ENCODE data around the gene SLC23A3.
"Not testable (repeated sequence)": the region's sequence is repeated elsewhere in the genome, so short reads cannot be mapped to it uniquely, and the experiment has no call there.

The SLC23A3 gene

GRCh38 chr2:219204425-219205164 lies 34.8 kb upstream of the SLC23A3 start:
- no peak for DNase-seq

- not testable (repeated sequence) for DNase-seq
These were observed 31.5 kb upstream of the SLC23A3 start for GRCh38 chr2:219201331-219201730.

- not testable (repeated sequence) for DNase-seq
These were observed 30.9 kb upstream of the SLC23A3 start for GRCh38 chr2:219200502-219201326.

- DNase-seq: no peak
These were observed 29.8 kb upstream of the SLC23A3 start for GRCh38 chr2:219199470-219200211.

GRCh38 chr2:219198974-219199373 lies 29.1 kb upstream of the SLC23A3 start:
- DNase-seq: no peak

- DNase-seq: no peak
These were observed 27.6 kb upstream of the SLC23A3 start for GRCh38 chr2:219197388-219197787.

- DNase-seq: no peak
These were observed 17.1 kb upstream of the SLC23A3 start for GRCh38 chr2:219186754-219187456.

GRCh38 chr2:219184121-219184520 lies 14.3 kb upstream of the SLC23A3 start:
- no peak for DNase-seq

- no peak for DNase-seq
These were observed 13.4 kb upstream of the SLC23A3 start for GRCh38 chr2:219183151-219183772.

GRCh38 chr2:219182331-219183150 lies 12.7 kb upstream of the SLC23A3 start:
- DNase-seq: no peak

GRCh38 chr2:219181531-219181930 lies 11.7 kb upstream of the SLC23A3 start:
- DNase-seq: no peak

GRCh38 chr2:219180961-219181360 lies 11.1 kb upstream of the SLC23A3 start:
- DNase-seq: no peak

- no peak for DNase-seq
These were observed 10.0 kb upstream of the SLC23A3 start for GRCh38 chr2:219179601-219180465.

- peak; percentile 15 for DNase-seq
These were observed 8.7 kb upstream of the SLC23A3 start for GRCh38 chr2:219178377-219179175.

GRCh38 chr2:219177552-219178376 lies 7.9 kb upstream of the SLC23A3 start, which contains the start of gene RETREG2:
RETREG2 (plus strand) TSS chr2:219178275; CDS start chr2:219178353, 78 bp downstream.
- DNase-seq: peak; percentile 87

- DNase-seq: peak; percentile 82
These were observed 7.2 kb upstream of the SLC23A3 start, which contains the start of gene CNPPD1 for GRCh38 chr2:219176818-219177551. CNPPD1 (minus strand) TSS chr2:219176925; CDS start chr2:219176828, 97 bp downstream.

All from fibroblast of skin of right biceps (primary cell).